H1 (cell line): ENCODE results near the gene PDCD5. TPM values are rescaled to one million over a fixed set of nuclear protein-coding genes. Genes with fewer than 3 reads are reported as not detected.
"Not testable (repeated sequence)": the region's sequence is repeated elsewhere in the genome, so short reads cannot be mapped to it uniquely, and the experiment has no call there.

Source experiments
- CTCF ChIA-PET: fragments of 300-600 bp; sonication (Branson Sonifier 250); formaldehyde crosslinking; loops from one replicate; lab custom pipeline; 2021; ENCODE audit not compliant: partially characterized antibody; lab: Charles Lee
- POLR2A ChIA-PET: fragments of 300-600 bp; sonication (Branson Sonifier 250); formaldehyde crosslinking; loops from one replicate; lab custom pipeline; 2021; ENCODE audit warnings: inconsistent platforms; ENCODE audit not compliant: partially characterized antibody; lab: Charles Lee
- DNase-seq, 2 experiments: peaks; one replicate each; pipeline versions ENCODE4 v3.0.0 to v3.0.0-alpha.2; 2010 to 2022; ENCODE audit warnings: low spot score in 2 of 2, low read depth in 1 of 2, mixed read lengths in 1 of 2
- FAIRE-seq: peaks from 2 replicates; lab custom pipeline; 2011; peaks lifted over from hg19 to GRCh38; lab: Jason Lieb, UNC
- H2AFZ ChIP-seq: 2 replicates; pipeline ENCODE4 v1.8.1; 2012; ENCODE audit warnings: low read length, inconsistent platforms
- H2AK5ac ChIP-seq: 2 replicates; pipeline ENCODE4 v1.6.1; 2013; ENCODE audit warnings: low read depth, low read length
- H2BK120ac ChIP-seq: replicated peaks from 2 replicates; pipeline ENCODE3; 2013; ENCODE audit warnings: low read depth, low read length, inconsistent platforms
- H2BK12ac ChIP-seq: 2 replicates; pipeline ENCODE4 v1.6.1; 2013; ENCODE audit warnings: low read depth, low read length
- H2BK15ac ChIP-seq: 2 replicates; pipeline ENCODE4 v1.6.1; 2013; ENCODE audit warnings: low read length
- H2BK20ac ChIP-seq: 2 replicates; pipeline ENCODE4 v1.6.1; 2013; ENCODE audit warnings: low read length
- H2BK5ac ChIP-seq: 2 replicates; pipeline ENCODE4 v1.6.1; 2013; ENCODE audit warnings: low read depth, low read length
- H3K14ac ChIP-seq: 2 replicates; pipeline ENCODE4 v1.6.1; 2013; ENCODE audit warnings: inconsistent platforms; ENCODE audit not compliant: insufficient read length
- H3K18ac ChIP-seq: 2 replicates; pipeline ENCODE4 v1.6.1; 2013; ENCODE audit warnings: low read length; ENCODE audit errors: extremely low read depth
- H3K23ac ChIP-seq: 2 replicates; pipeline ENCODE4 v1.6.1; 2013; ENCODE audit warnings: inconsistent platforms; ENCODE audit not compliant: insufficient read length
- H3K23me2 ChIP-seq: 2 replicates; pipeline ENCODE4 v1.6.1; 2013; ENCODE audit warnings: low read depth, low read length
- H3K27ac ChIP-seq: 2 replicates; pipeline ENCODE4 v1.6.1; 2011; ENCODE audit warnings: low read depth, low read length, inconsistent platforms
- H3K27me3 ChIP-seq, 4 experiments: replicated peaks in 1 of 4; 1 replicate in 1 of 4; 2 replicates in 3 of 4; pipeline versions ENCODE4 v1.6.1 to v1.8.1; 2011 to 2013; ENCODE audit warnings: low read length in 3 of 4, mild to moderate bottlenecking in 3 of 4, inconsistent platforms in 2 of 4, mixed read lengths in 2 of 4, moderate library complexity in 1 of 4; ENCODE audit not compliant: control insufficient read depth in 3 of 4, insufficient read depth in 3 of 4; ENCODE audit errors: extremely low read depth in 1 of 4
- H3K36me3 ChIP-seq, 4 experiments: 2 replicates each; pipeline versions ENCODE4 v1.6.1 to v1.8.1; 2011 to 2013; ENCODE audit warnings: mild to moderate bottlenecking in 4 of 4, low read length in 3 of 4, moderate library complexity in 2 of 4, control low read depth in 1 of 4, inconsistent platforms in 1 of 4; ENCODE audit not compliant: insufficient read depth in 4 of 4, control insufficient read depth in 2 of 4
- H3K4ac ChIP-seq: replicated peaks from 2 replicates; pipeline ENCODE3; 2013; ENCODE audit warnings: low read length, low read depth, mixed read lengths, inconsistent platforms; ENCODE audit not compliant: insufficient read length
- H3K4me1 ChIP-seq, 4 experiments: replicated peaks in 1 of 4; 1 replicate in 1 of 4; 2 replicates in 3 of 4; pipeline versions ENCODE4 v1.6.1 to v1.8.1; 2011 to 2013; ENCODE audit warnings: low read length in 3 of 4, inconsistent platforms in 2 of 4, mixed read lengths in 1 of 4; ENCODE audit not compliant: insufficient read depth in 4 of 4, control insufficient read depth in 3 of 4
- H3K4me2 ChIP-seq, 2 experiments: 2 replicates each; pipeline versions ENCODE4 v1.6.1 to v1.8.1; 2011 to 2013; ENCODE audit warnings: low read depth in 2 of 2, low read length in 2 of 2, control low read depth in 1 of 2, inconsistent platforms in 1 of 2, mild to moderate bottlenecking in 1 of 2; ENCODE audit not compliant: insufficient read depth in 1 of 2
- H3K4me3 ChIP-seq, 4 experiments: fragments of 200-600, 300-600 bp in 1 of 4; sonication (generic), shearing (Covaris generic), sonication (Bioruptor Twin) in 1 of 4; 2 replicates each; pipeline versions ENCODE4 v1.5.1 to v1.8.1; 2011 to 2016; ENCODE audit warnings: low read length in 4 of 4, low read depth in 3 of 4, control low read depth in 2 of 4, inconsistent platforms in 2 of 4, mild to moderate bottlenecking in 2 of 4, mixed read lengths in 1 of 4, moderate library complexity in 1 of 4; ENCODE audit not compliant: insufficient read depth in 2 of 4; ENCODE audit errors: extremely low read depth in 1 of 4
- H3K56ac ChIP-seq: replicated peaks from 2 replicates; pipeline ENCODE3; 2013; ENCODE audit warnings: low read depth, mild to moderate bottlenecking, mixed read lengths, low read length, inconsistent platforms; ENCODE audit not compliant: insufficient read length
- H3K79me1 ChIP-seq: 2 replicates; pipeline ENCODE4 v1.6.1; 2013; ENCODE audit warnings: low read depth, low read length, control low read depth
- H3K79me2 ChIP-seq, 2 experiments: 2 replicates each; pipeline versions ENCODE4 v1.6.1 to v1.8.1; 2012 to 2013; ENCODE audit warnings: low read length in 2 of 2, mild to moderate bottlenecking in 2 of 2, inconsistent platforms in 1 of 2; ENCODE audit not compliant: insufficient read depth in 2 of 2, control insufficient read depth in 1 of 2
- H3K9ac ChIP-seq, 4 experiments: replicated peaks in 1 of 4; 1 replicate in 1 of 4; 2 replicates in 3 of 4; pipeline versions ENCODE4 v1.6.1 to v1.8.1; 2011 to 2013; ENCODE audit warnings: low read depth in 3 of 4, low read length in 3 of 4, control low read depth in 2 of 4, mild to moderate bottlenecking in 2 of 4, moderate library complexity in 2 of 4, inconsistent platforms in 1 of 4; ENCODE audit errors: extremely low read depth in 1 of 4
- H3K9me3 ChIP-seq, 2 experiments: 2 replicates each; pipeline versions ENCODE4 v1.6.1 to v1.8.1; 2012 to 2013; ENCODE audit warnings: mild to moderate bottlenecking in 2 of 2, moderate library complexity in 2 of 2, control low read depth in 1 of 2, inconsistent platforms in 1 of 2, low read depth in 1 of 2, low read length in 1 of 2, mixed read lengths in 1 of 2; ENCODE audit not compliant: insufficient read depth in 2 of 2
- H4K20me1 ChIP-seq, 2 experiments: replicated peaks in 1 of 2; 2 replicates each; pipeline versions ENCODE3 to v1.8.1; 2011 to 2013; ENCODE audit warnings: inconsistent platforms in 2 of 2, low read length in 2 of 2, mild to moderate bottlenecking in 1 of 2; ENCODE audit not compliant: insufficient read depth in 2 of 2, control insufficient read depth in 1 of 2
- H4K5ac ChIP-seq: 2 replicates; pipeline ENCODE4 v1.6.1; 2013; ENCODE audit warnings: low read length, low read depth, mixed read lengths, inconsistent platforms; ENCODE audit not compliant: insufficient read length
- H4K8ac ChIP-seq: 2 replicates; pipeline ENCODE4 v1.8.0; 2013; ENCODE audit warnings: mild to moderate bottlenecking, moderate library complexity, low read length, inconsistent platforms; ENCODE audit not compliant: insufficient read depth; ENCODE audit errors: extremely low read depth
- H4K91ac ChIP-seq: replicated peaks from 2 replicates; pipeline ENCODE3; 2013; ENCODE audit warnings: low read length, mixed read lengths, inconsistent platforms; ENCODE audit not compliant: insufficient read length
- WGBS, 2 experiments: shearing (Covaris generic) in 1 of 2; methylation state at CpG; one replicate each; pipeline versions ENCODE4 v1.1.6 to v1.1.7; 2013 to 2015; ENCODE audit warnings: low lambda C conversion rate in 2 of 2, mixed read lengths in 2 of 2, inconsistent platforms in 1 of 2, low coverage in 1 of 2, missing lambda C conversion rate in 1 of 2; ENCODE audit not compliant: insufficient replicate concordance in 2 of 2, insufficient coverage in 1 of 2, insufficient read length in 1 of 2; ENCODE audit errors: extremely low coverage in 1 of 2, missing lambda C conversion rate in 1 of 2; 5-methylcytosine and 5-hydroxymethylcytosine counted together
- polyA plus RNA-seq, 7 experiments: library from polyadenylated mRNA; depleted of rRNA in 3 of 7; stranded (reverse) in 5 of 7; unstranded in 2 of 7; fragments of >200 nt in 5 of 7; fragments of 200-250 nt in 2 of 7; gene quantifications; 1 replicate in 5 of 7; 2 replicates in 1 of 7; 4 replicates in 1 of 7; pipeline versions ENCODE4 v1.2.1 to v1.2.3, GENCODE V29; 2011 to 2013; ENCODE audit warnings: missing spikeins in 2 of 7, mixed read lengths in 2 of 7
- total RNA-seq: library from RNA; stranded (reverse); fragmentation: NEBNext Ultra II Directional; extraction: Animal tissue kit (Norgen Biotek cat#: 25700); gene quantifications from 2 replicates; pipeline ENCODE4 v1.2.1, GENCODE V29; 2021

The PDCD5 gene
- total and polyA plus RNA-seq, 2 of the 8 experiments (the other 6 are each of a cell fraction or from before 2014, with no cell fraction given): 43.2 to 98.8 TPM

GRCh38 chr19:32572700-32573491 is 8.1 kb upstream of the PDCD5 start:
- not testable (repeated sequence) for H4K5ac ChIP-seq, H3K4me3 ChIP-seq, H3K23me2 ChIP-seq, H3K79me1 ChIP-seq, H3K27ac ChIP-seq, H3K4me1 ChIP-seq, H2BK20ac ChIP-seq, H3K56ac ChIP-seq, H3K4ac ChIP-seq, H3K4me2 ChIP-seq, H3K9ac ChIP-seq, H3K23ac ChIP-seq, H3K14ac ChIP-seq, H3K9me3 ChIP-seq, H2BK15ac ChIP-seq, H3K18ac ChIP-seq, FAIRE-seq, H4K20me1 ChIP-seq, H2BK5ac ChIP-seq, H3K27me3 ChIP-seq, H4K8ac ChIP-seq, H2BK120ac ChIP-seq, H3K36me3 ChIP-seq, H2AK5ac ChIP-seq, H2BK12ac ChIP-seq, H2AFZ ChIP-seq, DNase-seq, H3K79me2 ChIP-seq, H4K91ac ChIP-seq
- CTCF ChIA-PET: interaction anchor here (0.6 to 1.4 kb wide), 2 partner anchors 9 to 91 kb away, joined by 3 read pairs; no protein-coding TSS in a partner anchor
- WGBS, 2 experiments: 94% methylated on average over 20 of the region's 21 CpGs; no CpG with 5 or more reads in 1 of the 2 experiments
- POLR2A ChIA-PET: interaction anchor here (0.9 to 1.3 kb wide), 2 partner anchors 13 to 94 kb away, joined by 3 read pairs; no protein-coding TSS in a partner anchor
